Putamen (tissue), 1 donor: ENCODE results near the gene SMAD6.

Experiments used
- DNase-seq: peaks from one replicate; pipeline ENCODE4 v3.0.0-alpha.2; 2016; ENCODE audit warnings: low spot score

SMAD6 gene

GRCh38 chr15:66704019-66704802 lies 2.2 kb downstream of the SMAD6 start:
- no peak for DNase-seq

- DNase-seq: no peak
These were observed 2.7 kb downstream of the SMAD6 start for GRCh38 chr15:66704803-66705153.

GRCh38 chr15:66705277-66706146 lies 3.5 kb downstream of the SMAD6 start:
- DNase-seq: no peak

- DNase-seq: no peak
These were observed 4.2 kb downstream of the SMAD6 start for GRCh38 chr15:66706225-66706732.

GRCh38 chr15:66706840-66707239 lies 4.8 kb downstream of the SMAD6 start:
- no peak for DNase-seq

GRCh38 chr15:66707310-66708082 lies 5.5 kb downstream of the SMAD6 start:
- no peak for DNase-seq

GRCh38 chr15:66708389-66708788 lies 6.4 kb downstream of the SMAD6 start:
- no peak for DNase-seq

- no peak for DNase-seq
These were observed 7.8 kb downstream of the SMAD6 start for GRCh38 chr15:66709884-66710283.

GRCh38 chr15:66711260-66711659 lies 9.2 kb downstream of the SMAD6 start:
- no peak for DNase-seq

GRCh38 chr15:66711862-66712261 lies 9.8 kb downstream of the SMAD6 start:
- DNase-seq: no peak

- DNase-seq: no peak
These were observed 11.9 kb downstream of the SMAD6 start for GRCh38 chr15:66713843-66714508.

- DNase-seq: no peak
These were observed 12.5 kb downstream of the SMAD6 start for GRCh38 chr15:66714543-66714981.

GRCh38 chr15:66715181-66715624 lies 13.2 kb downstream of the SMAD6 start:
- DNase-seq: no peak

- DNase-seq: no peak
These were observed 14.0 kb downstream of the SMAD6 start for GRCh38 chr15:66715720-66716655.

GRCh38 chr15:66716656-66717020 lies 14.6 kb downstream of the SMAD6 start:
- DNase-seq: no peak

GRCh38 chr15:66718220-66718988 lies 16.4 kb downstream of the SMAD6 start:
- DNase-seq: no peak

GRCh38 chr15:66719471-66719870 lies 17.4 kb downstream of the SMAD6 start:
- no peak for DNase-seq

GRCh38 chr15:66720206-66721010 lies 18.4 kb downstream of the SMAD6 start:
- DNase-seq: no peak

- no peak for DNase-seq
These were observed 19.0 kb downstream of the SMAD6 start for GRCh38 chr15:66721020-66721419.
